Mucosa of stomach (tissue), 1 donor: ENCODE data around the gene NCKAP5.

ENCODE experiments used
- H3K27me3 ChIP-seq: one replicate; pipeline ENCODE4 v1.7.0; 2013; ENCODE audit warnings: mild to moderate bottlenecking, low read length; ENCODE audit not compliant: control insufficient read depth, insufficient read depth
- H3K36me3 ChIP-seq: one replicate; pipeline ENCODE4 v1.7.0; 2013; ENCODE audit warnings: low read length; ENCODE audit not compliant: control insufficient read depth, insufficient read depth
- H3K4me1 ChIP-seq: one replicate; pipeline ENCODE4 v1.7.0; 2013; ENCODE audit warnings: mild to moderate bottlenecking, low read length; ENCODE audit not compliant: control insufficient read depth, insufficient read depth
- H3K4me3 ChIP-seq: one replicate; pipeline ENCODE4 v1.7.0; 2013; ENCODE audit warnings: low read length
- H3K9ac ChIP-seq: one replicate; pipeline ENCODE4 v1.7.0; 2013; ENCODE audit warnings: mild to moderate bottlenecking, low read length, moderate library complexity
- H3K9me3 ChIP-seq: one replicate; pipeline ENCODE4 v1.7.0; 2013; ENCODE audit warnings: mild to moderate bottlenecking, low read length, moderate library complexity; ENCODE audit not compliant: control insufficient read depth
- donor health status: Pancreatic carcinoma.

The NCKAP5 gene

DNA sequence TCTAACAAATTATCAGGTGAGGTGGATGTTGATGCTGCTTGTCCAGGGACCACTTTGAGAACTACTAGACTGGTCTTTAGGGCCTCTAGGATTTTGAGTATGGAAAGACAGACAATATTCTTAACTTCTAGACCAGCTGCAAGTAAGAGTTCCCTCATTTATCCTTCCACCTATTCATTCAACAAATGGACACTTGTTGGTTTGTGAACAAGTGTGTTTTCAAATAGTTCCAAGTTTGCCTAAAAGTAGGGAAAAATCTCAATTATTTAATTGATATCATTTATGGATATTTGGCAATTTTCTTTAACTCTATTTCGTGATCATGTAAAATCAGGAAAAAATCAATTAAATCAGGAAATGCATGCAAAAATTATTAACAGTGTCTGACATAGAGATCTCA is 245.4 kb downstream of the NCKAP5 start:
- no peaks in the 10 kb centered on the region for H3K4me1 ChIP-seq

DNA sequence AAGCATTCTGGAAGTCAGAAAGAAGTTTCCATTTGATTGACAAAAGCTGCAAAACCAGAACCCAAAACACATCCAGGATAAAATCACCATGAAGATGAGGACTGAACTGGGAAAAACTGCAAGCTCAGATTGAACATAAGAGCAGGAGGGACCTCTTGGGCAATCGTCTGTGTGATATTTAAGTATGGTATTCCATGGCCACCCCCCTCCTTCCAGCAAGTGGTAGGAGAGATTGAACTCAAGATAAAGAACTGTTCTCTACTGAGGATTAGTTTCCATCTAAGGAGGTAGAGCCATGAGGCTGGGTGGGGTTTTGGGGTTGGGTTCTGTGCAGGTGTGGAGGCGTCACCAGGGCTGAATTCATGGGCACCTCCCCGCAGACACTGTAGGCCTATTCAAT is 251.1 kb downstream of the NCKAP5 start:
- Histone ChIP-seq H3K4me1 (no peaks in the 10 kb centered on the region), H3K9me3 (no peaks in the 10 kb centered on the region)

More for the DNA sequence above, 245.4 kb downstream of the NCKAP5 start:
- no peak overlapping the region for H3K9ac ChIP-seq
- no peaks in the 10 kb centered on the region for H3K9me3 ChIP-seq
- no peaks in the 10 kb centered on the region for H3K27me3 ChIP-seq
- H3K36me3 ChIP-seq = no peaks in the 10 kb centered on the region
- no peak overlapping the region for H3K4me3 ChIP-seq

DNA sequence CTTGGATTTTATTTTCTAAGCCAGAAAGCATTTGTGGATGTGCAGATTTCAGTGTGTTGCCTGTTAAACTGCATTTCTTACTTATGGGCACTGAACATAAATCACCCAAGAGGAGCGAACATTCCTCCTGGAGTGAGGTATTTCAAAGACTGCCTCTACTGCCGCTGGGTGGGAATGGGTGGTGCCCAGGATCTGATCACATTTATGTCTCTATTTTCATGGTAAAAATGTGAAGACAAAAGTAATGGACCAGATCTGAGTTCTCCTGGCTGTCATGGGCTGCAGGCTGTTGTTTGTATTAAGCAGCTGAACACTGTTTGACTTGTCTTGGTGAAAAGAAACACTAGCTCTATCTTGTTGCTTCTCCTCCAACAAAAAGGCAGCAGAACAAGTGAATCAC is 251.7 kb downstream of the NCKAP5 start:
- no peaks in the 10 kb centered on the region for H3K27me3 ChIP-seq
- H3K9ac ChIP-seq = no peak overlapping the region
- H3K4me1 ChIP-seq = no peaks in the 10 kb centered on the region
- no peaks in the 10 kb centered on the region for H3K36me3 ChIP-seq
- no peaks in the 10 kb centered on the region for H3K9me3 ChIP-seq
- H3K4me3 ChIP-seq = no peak overlapping the region

More for the DNA sequence above, 251.1 kb downstream of the NCKAP5 start:
- Histone ChIP-seq H3K4me3 (no peak overlapping the region), H3K27me3 (no peaks in the 10 kb centered on the region), H3K36me3 (no peaks in the 10 kb centered on the region), H3K9ac (no peak overlapping the region)

DNA sequence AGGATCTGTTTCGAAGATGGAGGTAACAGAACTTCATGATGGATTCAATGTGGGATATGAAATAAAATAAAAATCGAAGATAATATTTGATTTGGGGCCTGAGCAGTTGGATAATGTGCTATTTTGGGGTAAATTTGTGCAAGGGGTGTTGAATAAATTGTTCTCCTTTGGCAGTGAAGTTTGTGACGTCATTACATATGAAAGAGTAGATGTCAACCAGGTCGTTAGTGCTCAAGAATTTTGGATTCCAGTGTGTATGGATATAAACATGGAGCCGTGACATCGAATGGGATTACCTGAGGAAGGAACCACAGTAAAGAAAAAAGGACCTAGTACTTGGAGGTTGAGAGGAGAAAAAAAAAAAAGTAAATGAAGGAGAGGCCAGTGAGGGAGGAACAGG is 253.0 kb downstream of the NCKAP5 start:
- no peaks in the 10 kb centered on the region for H3K27me3 ChIP-seq
- H3K9ac ChIP-seq = no peak overlapping the region
- H3K4me1 ChIP-seq = no peaks in the 10 kb centered on the region
- no peaks in the 10 kb centered on the region for H3K36me3 ChIP-seq
- H3K4me3 ChIP-seq = no peak overlapping the region
- H3K9me3 ChIP-seq = no peaks in the 10 kb centered on the region

DNA sequence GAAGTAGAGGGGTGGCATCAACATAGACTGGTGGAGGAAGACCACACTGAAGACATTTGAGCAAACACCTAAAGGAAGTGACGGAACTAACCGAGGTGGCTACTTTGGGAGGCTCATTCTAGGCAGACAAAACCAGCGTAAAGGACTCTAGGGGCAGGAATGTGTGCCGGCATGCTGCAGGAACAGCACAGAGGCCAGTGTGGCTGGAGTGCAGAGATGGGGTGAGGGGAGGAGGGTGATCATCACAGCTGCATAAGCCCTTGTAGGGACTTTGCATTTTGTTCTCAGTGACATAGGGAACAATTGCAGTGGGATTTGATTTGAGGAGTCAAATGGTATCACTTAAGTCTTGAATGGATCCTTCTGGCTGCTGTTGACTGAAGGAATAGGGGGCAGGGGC is 253.5 kb downstream of the NCKAP5 start:
- Histone ChIP-seq H3K27me3 (no peaks in the 10 kb centered on the region), H3K4me3 (no peak overlapping the region), H3K9ac (no peak overlapping the region), H3K36me3 (no peaks in the 10 kb centered on the region), H3K9me3 (no peaks in the 10 kb centered on the region), H3K4me1 (no peaks in the 10 kb centered on the region)

DNA sequence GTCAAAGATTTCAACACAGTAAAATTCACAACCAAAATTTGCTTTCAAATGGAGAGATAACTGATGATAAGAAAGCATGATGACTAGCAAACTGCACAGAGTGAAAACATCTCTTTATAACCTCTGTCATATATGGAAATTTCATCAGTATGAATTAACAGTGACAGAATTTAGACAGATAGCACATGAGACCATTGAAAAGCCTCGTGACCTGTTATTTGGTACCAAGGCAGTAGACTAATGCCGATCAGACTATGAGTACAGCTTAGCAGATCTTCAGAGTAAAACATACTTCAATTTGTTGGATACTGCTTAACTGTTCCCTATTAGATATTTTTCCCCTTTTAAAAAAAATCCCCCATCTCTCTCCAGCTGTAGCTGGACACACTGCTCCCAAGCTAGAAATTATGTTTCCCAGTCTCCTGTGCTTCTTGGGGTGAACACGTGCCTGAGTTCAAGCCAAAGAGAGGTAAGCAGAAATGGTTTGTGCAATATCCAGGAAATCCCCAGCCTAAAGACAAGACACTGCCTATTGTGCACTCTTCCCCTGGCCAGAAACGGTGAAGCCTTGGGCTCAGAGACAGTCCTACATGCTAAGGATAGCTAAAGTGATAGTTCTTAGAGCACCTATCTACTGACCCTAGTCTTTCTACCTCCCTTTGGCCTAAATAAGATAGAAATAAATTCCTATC is 256.1 kb downstream of the NCKAP5 start:
- Histone ChIP-seq H3K4me1 (no peaks in the 10 kb centered on the region), H3K9ac (no peak overlapping the region), H3K9me3 (no peaks in the 10 kb centered on the region), H3K27me3 (no peaks in the 10 kb centered on the region), H3K36me3 (no peaks in the 10 kb centered on the region), H3K4me3 (no peak overlapping the region)

DNA sequence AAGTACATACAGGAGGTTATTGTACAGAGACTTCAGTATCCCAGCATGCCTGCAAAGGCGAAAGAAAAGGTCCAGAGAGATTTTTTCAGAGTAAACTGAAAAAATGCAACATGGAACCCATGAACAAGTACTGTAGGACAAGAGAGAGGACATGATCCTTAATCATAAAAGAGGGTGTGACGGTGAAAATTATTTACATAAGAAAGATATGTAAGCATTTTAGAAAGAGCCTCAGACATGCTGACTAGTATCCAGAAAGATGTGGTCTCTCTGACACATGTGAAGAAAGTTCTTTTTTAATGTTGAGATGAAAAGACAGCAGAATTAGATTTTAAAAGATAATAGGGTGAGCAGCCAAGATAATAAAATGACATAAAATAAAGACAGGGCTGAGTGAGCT is 262.0 kb downstream of the NCKAP5 start:
- H3K4me1 ChIP-seq = no peaks in the 10 kb centered on the region
- no peak overlapping the region for H3K4me3 ChIP-seq
- H3K27me3 ChIP-seq = no peaks in the 10 kb centered on the region
- no peaks in the 10 kb centered on the region for H3K36me3 ChIP-seq
- no peaks in the 10 kb centered on the region for H3K9me3 ChIP-seq
- no peak overlapping the region for H3K9ac ChIP-seq

DNA sequence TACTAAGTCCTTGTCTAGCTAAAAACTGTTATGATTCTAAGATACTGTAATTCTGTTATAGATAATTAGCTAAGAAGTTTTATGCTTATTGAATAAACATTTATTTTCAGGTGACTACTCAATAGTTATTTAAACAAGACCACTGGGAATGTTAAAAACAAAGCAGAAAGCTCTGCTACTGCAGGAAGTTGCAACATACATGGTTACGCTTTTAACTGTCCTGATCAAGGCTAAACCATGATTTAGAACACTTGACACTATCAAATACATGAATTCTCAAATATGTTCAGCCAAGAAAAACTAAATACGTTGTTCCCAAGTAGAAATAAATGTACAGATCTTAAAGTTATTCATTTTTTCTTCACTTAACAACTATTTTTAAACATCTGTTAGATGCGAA is 263.9 kb downstream of the NCKAP5 start:
- Histone ChIP-seq H3K4me1 (no peaks in the 10 kb centered on the region), H3K9ac (no peak overlapping the region), H3K36me3 (no peaks in the 10 kb centered on the region), H3K4me3 (no peak overlapping the region), H3K27me3 (no peaks in the 10 kb centered on the region), H3K9me3 (no peaks in the 10 kb centered on the region)

DNA sequence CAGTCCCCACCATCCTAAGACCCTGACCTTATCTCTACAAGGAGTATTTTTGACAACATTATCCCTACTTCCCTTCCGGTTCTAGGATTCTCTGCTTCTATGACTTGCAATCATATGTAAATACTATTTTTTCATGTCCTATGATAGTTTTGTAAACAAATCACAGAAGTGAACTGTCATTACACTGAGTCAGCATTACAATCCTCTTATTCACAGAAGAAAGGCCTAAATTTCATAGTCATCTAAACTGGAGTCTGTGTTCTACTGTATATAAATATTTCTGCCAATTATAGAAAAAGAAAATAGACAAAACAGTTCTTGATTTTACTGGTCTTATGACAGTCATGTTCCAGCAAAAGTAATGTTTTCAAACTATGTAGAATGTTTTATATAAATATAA is 265.1 kb downstream of the NCKAP5 start:
- Histone ChIP-seq H3K4me3 (no peak overlapping the region), H3K9ac (no peak overlapping the region), H3K36me3 (no peaks in the 10 kb centered on the region), H3K4me1 (no peaks in the 10 kb centered on the region), H3K9me3 (no peaks in the 10 kb centered on the region), H3K27me3 (no peaks in the 10 kb centered on the region)

DNA sequence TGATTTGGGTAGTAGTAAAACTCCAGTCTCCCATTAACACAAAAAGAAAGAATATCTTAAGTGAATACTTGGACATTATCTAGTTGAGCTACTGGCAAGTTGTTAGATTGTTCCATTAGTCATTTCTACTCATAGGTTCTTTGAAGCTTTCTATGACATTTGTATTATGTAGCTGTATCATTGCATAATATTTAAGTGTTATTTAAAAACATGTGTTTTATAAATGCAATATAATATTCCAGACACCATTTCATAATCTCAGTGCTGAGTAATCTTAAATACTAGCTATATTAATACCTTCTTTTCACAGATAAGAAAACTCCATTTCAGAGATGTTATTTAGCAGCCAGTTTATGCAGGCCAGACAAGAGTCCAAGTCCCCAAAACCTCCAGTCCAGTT is 271.9 kb downstream of the NCKAP5 start:
- no peak overlapping the region for H3K9ac ChIP-seq
- no peaks in the 10 kb centered on the region for H3K36me3 ChIP-seq
- H3K9me3 ChIP-seq = no peaks in the 10 kb centered on the region
- no peak overlapping the region for H3K4me3 ChIP-seq
- no peaks in the 10 kb centered on the region for H3K4me1 ChIP-seq
- no peaks in the 10 kb centered on the region for H3K27me3 ChIP-seq

DNA sequence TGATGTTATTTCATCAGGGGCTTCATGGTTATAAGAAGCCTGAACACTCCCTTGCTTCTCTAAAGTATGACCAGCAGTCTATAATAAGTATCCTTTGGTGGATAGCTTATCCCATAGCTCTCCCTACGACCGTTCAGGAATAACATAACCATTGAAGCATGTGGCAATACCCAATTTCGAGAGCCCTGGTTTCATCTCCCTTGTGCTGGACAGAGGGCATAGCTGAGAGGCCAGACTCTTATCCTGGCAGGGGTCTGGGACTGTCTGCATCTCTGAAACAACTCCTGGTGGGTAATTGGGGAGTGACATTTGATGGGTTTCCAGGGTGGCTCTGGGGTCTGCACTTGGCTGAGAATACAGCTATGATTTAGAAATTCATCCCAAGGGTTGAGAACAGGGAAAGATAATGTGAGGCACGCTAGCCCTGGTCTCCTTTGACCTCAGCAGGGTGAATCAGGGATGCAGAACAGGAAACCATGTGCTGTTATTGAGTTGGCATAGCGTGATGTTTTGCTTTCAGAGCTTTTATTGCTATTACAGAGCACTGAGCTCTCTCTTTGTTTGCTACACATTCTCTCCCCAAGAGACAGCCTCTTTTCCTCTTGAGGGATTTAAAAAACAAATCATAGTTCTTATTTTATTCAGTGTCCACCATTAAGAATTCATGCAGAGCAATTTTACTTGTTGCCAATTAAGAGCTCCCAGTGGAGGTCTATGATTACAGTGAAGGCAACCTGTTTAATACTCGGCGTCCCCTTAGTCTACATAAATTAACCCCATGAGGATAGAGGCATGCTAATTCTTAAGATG is 274.5 kb downstream of the NCKAP5 start:
- Histone ChIP-seq H3K9me3 (no peaks in the 10 kb centered on the region), H3K4me3 (no peak overlapping the region), H3K27me3 (no peaks in the 10 kb centered on the region), H3K9ac (no peak overlapping the region), H3K4me1 (no peaks in the 10 kb centered on the region), H3K36me3 (no peaks in the 10 kb centered on the region)

DNA sequence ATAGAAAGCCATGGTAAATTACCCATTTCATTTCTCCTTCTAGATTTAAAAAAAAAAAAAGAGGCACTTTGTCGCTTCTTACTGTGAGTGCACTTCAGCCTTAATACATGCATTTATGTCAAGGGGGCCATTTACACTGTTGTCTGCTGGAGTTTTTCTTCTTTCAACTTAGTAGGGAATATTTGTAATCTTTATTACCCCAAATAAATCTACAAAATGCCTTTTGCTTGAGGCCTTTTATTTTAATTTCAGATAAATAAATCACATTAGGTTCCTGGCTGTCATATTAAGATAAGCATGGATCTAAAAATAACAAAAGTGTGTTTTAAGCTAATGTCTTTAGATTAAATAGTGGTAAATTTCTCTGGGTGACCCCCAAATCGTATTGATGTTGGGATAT is 276.0 kb downstream of the NCKAP5 start:
- H3K9ac ChIP-seq = no peak overlapping the region
- no peaks in the 10 kb centered on the region for H3K4me1 ChIP-seq
- H3K36me3 ChIP-seq = no peaks in the 10 kb centered on the region
- no peak overlapping the region for H3K4me3 ChIP-seq
- H3K27me3 ChIP-seq = no peaks in the 10 kb centered on the region
- no peaks in the 10 kb centered on the region for H3K9me3 ChIP-seq
